H9 (cell line): ENCODE measurements around the gene NAA60. TPM values are rescaled to one million over a fixed set of nuclear protein-coding genes. Genes with fewer than 3 reads are reported as not detected.

ENCODE experiments used
- DNase-seq: peaks from one replicate; pipeline ENCODE4 v3.0.0-alpha.2; 2017
- H2AFZ ChIP-seq: one replicate; pipeline ENCODE4 v1.6.1; 2013; ENCODE audit warnings: mild to moderate bottlenecking, low read length, control low read depth, moderate library complexity
- H2AK5ac ChIP-seq: 2 replicates; pipeline ENCODE4 v1.6.1; 2013; ENCODE audit warnings: low read length, control low read depth, mixed read lengths; ENCODE audit not compliant: insufficient read length
- H2BK120ac ChIP-seq: one replicate; pipeline ENCODE4 v1.6.1; 2013; ENCODE audit warnings: low read depth, mild to moderate bottlenecking, low read length, control low read depth, inconsistent platforms; ENCODE audit not compliant: poor library complexity, severe bottlenecking
- H2BK12ac ChIP-seq: 2 replicates; pipeline ENCODE4 v1.6.1; 2013; ENCODE audit warnings: low read length, control low read depth, mixed read lengths, low read depth; ENCODE audit not compliant: insufficient read length
- H2BK15ac ChIP-seq: 2 replicates; pipeline ENCODE4 v1.6.1; 2013; ENCODE audit warnings: low read depth, low read length, control low read depth
- H2BK20ac ChIP-seq: one replicate; pipeline ENCODE4 v1.6.1; 2013; ENCODE audit warnings: low read depth, mild to moderate bottlenecking, low read length, control low read depth, inconsistent platforms; ENCODE audit not compliant: poor library complexity, severe bottlenecking
- H2BK5ac ChIP-seq: 2 replicates; pipeline ENCODE4 v1.6.1; 2013; ENCODE audit warnings: low read length, control low read depth, mixed read lengths; ENCODE audit not compliant: insufficient read length
- H3K14ac ChIP-seq: 2 replicates; pipeline ENCODE4 v1.6.1; 2013; ENCODE audit warnings: low read length, control low read depth; ENCODE audit not compliant: insufficient read depth
- H3K18ac ChIP-seq: 2 replicates; pipeline ENCODE4 v1.6.1; 2013; ENCODE audit warnings: low read depth, mild to moderate bottlenecking, mixed read lengths, low read length, control low read depth; ENCODE audit not compliant: insufficient read length
- H3K23ac ChIP-seq: 2 replicates; pipeline ENCODE4 v1.6.1; 2013; ENCODE audit warnings: low read length, control low read depth, mixed read lengths, low read depth; ENCODE audit not compliant: insufficient read length
- H3K23me2 ChIP-seq: 2 replicates; pipeline ENCODE4 v1.6.1; 2013; ENCODE audit warnings: low read depth, mild to moderate bottlenecking, mixed read lengths, low read length, control low read depth; ENCODE audit not compliant: insufficient read length, poor library complexity, severe bottlenecking
- H3K27ac ChIP-seq: 2 replicates; pipeline ENCODE4 v1.5.1; 2013; ENCODE audit warnings: low read length, control low read depth, mixed read lengths, low read depth; ENCODE audit not compliant: insufficient read length
- H3K27me3 ChIP-seq: 2 replicates; pipeline ENCODE4 v1.6.1; 2013; ENCODE audit warnings: low read length, control low read depth, inconsistent platforms; ENCODE audit not compliant: insufficient read depth
- H3K4ac ChIP-seq: 2 replicates; pipeline ENCODE4 v1.6.1; 2013; ENCODE audit warnings: low read depth, mild to moderate bottlenecking, control low read depth, inconsistent platforms, low read length, moderate library complexity
- H3K4me1 ChIP-seq: 2 replicates; pipeline ENCODE4 v1.6.1; 2013; ENCODE audit warnings: low read length, control low read depth, inconsistent platforms; ENCODE audit not compliant: insufficient read depth
- H3K4me2 ChIP-seq: 2 replicates; pipeline ENCODE4 v1.6.1; 2013; ENCODE audit warnings: low read length, control low read depth, mixed read lengths; ENCODE audit not compliant: insufficient read length, insufficient read depth
- H3K56ac ChIP-seq: 2 replicates; pipeline ENCODE4 v1.6.1; 2013; ENCODE audit warnings: low read depth, mild to moderate bottlenecking, mixed read lengths, low read length, control low read depth; ENCODE audit not compliant: insufficient read length
- H3K79me1 ChIP-seq: 2 replicates; pipeline ENCODE4 v1.6.1; 2013; ENCODE audit warnings: low read depth, mild to moderate bottlenecking, moderate library complexity, low read length, control low read depth, inconsistent platforms; ENCODE audit not compliant: insufficient read depth, poor library complexity, severe bottlenecking
- H3K79me2 ChIP-seq: 2 replicates; pipeline ENCODE4 v1.6.1; 2013; ENCODE audit warnings: low read length, control low read depth, inconsistent platforms; ENCODE audit not compliant: insufficient read depth
- H3K9ac ChIP-seq: 2 replicates; pipeline ENCODE4 v1.6.1; 2013; ENCODE audit warnings: low read length, control low read depth, mixed read lengths; ENCODE audit not compliant: insufficient read length; ENCODE audit errors: extremely low read depth
- H3K9me3 ChIP-seq: one replicate; pipeline ENCODE4 v1.6.1; 2013; ENCODE audit warnings: low read depth, low read length, inconsistent platforms; ENCODE audit not compliant: control insufficient read depth
- H3T11ph ChIP-seq: one replicate; pipeline ENCODE4 v1.6.1; 2013; ENCODE audit warnings: mild to moderate bottlenecking, low read length, control low read depth, inconsistent platforms
- H4K20me1 ChIP-seq: one replicate; pipeline ENCODE4 v1.6.1; 2013; ENCODE audit not compliant: control insufficient read depth, insufficient read length, insufficient read depth
- H4K5ac ChIP-seq: 2 replicates; pipeline ENCODE4 v1.6.1; 2013; ENCODE audit warnings: low read depth, mild to moderate bottlenecking, mixed read lengths, low read length, control low read depth; ENCODE audit not compliant: insufficient read length
- H4K8ac ChIP-seq: replicated peaks from 2 replicates; pipeline ENCODE4 v1.6.1; 2013; ENCODE audit warnings: low read length, control low read depth, mixed read lengths, low read depth; ENCODE audit not compliant: insufficient read length
- H4K91ac ChIP-seq: 2 replicates; pipeline ENCODE4 v1.6.1; 2013; ENCODE audit warnings: low read depth, mild to moderate bottlenecking, moderate library complexity, mixed read lengths, low read length, control low read depth; ENCODE audit not compliant: insufficient read length
- H3K27ac Mint-ChIP-seq, 3 experiments: 2 replicates in 2 of 3; 3 replicates in 1 of 3; pipeline ENCODE4 v1.8.0; 2020 to 2021; ENCODE audit warnings: mixed read lengths in 3 of 3, mild to moderate bottlenecking in 1 of 3, moderate library complexity in 1 of 3
- H3K27me3 Mint-ChIP-seq: 2 replicates; pipeline ENCODE4 v1.8.0; 2021; ENCODE audit warnings: low read depth, mild to moderate bottlenecking, moderate library complexity, mixed read lengths
- H3K36me3 Mint-ChIP-seq, 3 experiments: 2 replicates in 2 of 3; 3 replicates in 1 of 3; pipeline ENCODE4 v1.8.0; 2020 to 2021; ENCODE audit warnings: low read depth in 3 of 3, mixed read lengths in 3 of 3; ENCODE audit not compliant: insufficient read depth in 1 of 3
- H3K4me1 Mint-ChIP-seq, 2 experiments: 2 replicates each; pipeline ENCODE4 v1.8.0; 2020; ENCODE audit warnings: mixed read lengths in 2 of 2
- H3K4me3 Mint-ChIP-seq, 2 experiments: 2 replicates in 1 of 2; 3 replicates in 1 of 2; pipeline ENCODE4 v1.8.0; 2020 to 2021; ENCODE audit warnings: mild to moderate bottlenecking in 2 of 2, mixed read lengths in 2 of 2, moderate library complexity in 1 of 2
- H3K9me3 Mint-ChIP-seq, 2 experiments: 2 replicates in 1 of 2; 3 replicates in 1 of 2; pipeline ENCODE4 v1.8.0; 2020; ENCODE audit warnings: mild to moderate bottlenecking in 2 of 2, mixed read lengths in 2 of 2, moderate library complexity in 1 of 2
- CTCF ChIP-seq: fragments of 200-600 bp; sonication (generic); conservative IDR thresholded peaks from 3 replicates; pipeline ENCODE4 v1.8.0; 2021; ENCODE audit warnings: antibody characterized with exemption, mild to moderate bottlenecking
- WGBS: extraction: QIAGEN DNeasy Blood & Tissue Kit; methylation state at CpG from one replicate; pipeline ENCODE4 v1.1.7; 2013; ENCODE audit warnings: missing lambda C conversion rate, low lambda C conversion rate, mixed read lengths; ENCODE audit not compliant: insufficient read length; ENCODE audit errors: extremely low coverage; 5-methylcytosine and 5-hydroxymethylcytosine counted together
- total RNA-seq: library from RNA; stranded (reverse); gene quantifications from 2 replicates; pipeline ENCODE4 v1.2.1, GENCODE V29; 2021

The NAA60 gene
- total RNA-seq, 1 experiment from 2014 or later: 49.3 TPM

DNA sequence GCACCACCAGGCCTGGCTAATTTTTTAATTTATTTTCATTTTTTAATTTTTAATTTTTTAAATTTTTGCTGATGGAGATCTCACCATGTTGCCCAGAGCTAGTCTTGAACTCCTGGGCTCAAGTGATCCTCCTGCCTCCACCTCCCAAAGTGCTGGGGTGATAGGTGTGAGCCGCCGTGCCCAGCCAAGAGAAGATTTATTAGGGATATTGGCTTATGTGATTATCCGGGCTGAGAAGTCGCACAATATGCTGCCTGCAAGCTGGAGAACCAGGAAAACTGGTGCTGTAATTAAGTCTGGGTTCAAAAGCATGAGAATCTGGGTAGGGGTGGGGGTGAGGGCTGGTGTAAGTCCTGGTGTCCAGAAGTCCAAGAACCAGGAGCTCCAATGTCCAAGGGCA lies 54.3 kb downstream of the NAA60 start:
- TF ChIP-seq CTCF: no peak
- Histone ChIP-seq H3T11ph (no peak overlapping the region), H2BK20ac (no peak overlapping the region), H3K4me2 (no peak overlapping the region), H2BK12ac (no peak overlapping the region), H3K56ac (no peak overlapping the region), H3K23me2 (peaks cover 4% of the 10 kb centered on the region), H3K14ac (no peak overlapping the region), H4K5ac (no peak overlapping the region), H3K79me1 (no peaks in the 10 kb centered on the region), H2BK5ac (no peak overlapping the region), H4K91ac (no peak overlapping the region), H3K4ac (no peak overlapping the region), H4K8ac (no peak overlapping the region), H2AK5ac (no peak overlapping the region), H3K18ac (no peak overlapping the region), H3K9ac (no peak overlapping the region), H3K27me3 (no peaks in the 10 kb centered on the region), H2BK15ac (no peak overlapping the region), H2BK120ac (no peak overlapping the region), H3K4me1 (no peaks in the 10 kb centered on the region; the same call in 1 of the 2 replicates), H4K20me1 (no peaks in the 10 kb centered on the region), H3K79me2 (no peaks in the 10 kb centered on the region), H3K27ac (no peak overlapping the region), H3K9me3 (no peaks in the 10 kb centered on the region), H3K23ac (no peak overlapping the region), H2AFZ (no peak overlapping the region)
- peaks cover 10% of the 10 kb centered on the region; the same call in 1 of the 2 replicates for H3K27me3 Mint-ChIP-seq
- no peaks in the 10 kb centered on the region for H3K9me3 Mint-ChIP-seq
- no peaks in the 10 kb centered on the region for H3K36me3 Mint-ChIP-seq
- no peak for DNase-seq
- H3K27ac Mint-ChIP-seq: no peak overlapping the region
- WGBS: no CpG with 5 or more reads among the region's 4 CpGs
- H3K4me1 Mint-ChIP-seq: peaks cover 10 to 18% of the 10 kb centered on the region in 2 experiments
- H3K4me3 Mint-ChIP-seq: no peak overlapping the region
